Measurements from ENCODE around the gene EYS.

EYS gene

GRCh38 chr6:65707126-65707826, at the start of gene EYS:
EYS (minus strand) TSS chr6:65707226; CDS start chr6:65495410, 211,816 bp downstream.
- DNase-seq (ENCODE audit: low spot score) = no peak

GRCh38 chr6:65746302-65746701, 39.3 kb upstream of the EYS start:
- DNase-seq (ENCODE audit: low spot score) = no peak

GRCh38 chr6:65745614-65746013, 38.6 kb upstream of the EYS start:
- no peak for DNase-seq (ENCODE audit: low spot score)

GRCh38 chr6:65728879-65729479, 22.0 kb upstream of the EYS start:
- no peak for DNase-seq (ENCODE audit: low spot score)

GRCh38 chr6:65719101-65719500, 12.1 kb upstream of the EYS start:
- DNase-seq (ENCODE audit: low spot score) = no peak

DNA sequence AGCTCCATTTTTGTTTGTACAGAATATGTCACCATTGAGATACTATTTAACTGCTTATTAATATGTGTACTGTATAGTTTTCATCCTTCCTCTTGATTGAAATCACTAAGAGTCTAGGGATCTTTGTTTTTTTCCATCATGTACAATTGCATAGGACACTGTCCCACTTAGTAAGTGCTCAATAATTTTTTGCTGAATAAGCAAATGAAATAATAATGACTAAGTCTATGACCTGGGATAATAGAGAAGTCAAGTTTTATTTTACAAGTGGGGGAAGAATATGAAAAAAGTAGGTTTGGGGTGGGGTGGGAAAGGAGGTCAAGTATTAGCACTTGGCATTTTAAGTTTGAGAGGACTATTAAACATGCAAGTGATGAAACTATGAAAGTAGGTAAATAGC, 4.5 kb upstream of the EYS start:
- DNase-seq (ENCODE audit: low spot score) = no peak

GRCh38 chr6:65709099-65709830, 2.2 kb upstream of the EYS start:
- DNase-seq (ENCODE audit: low spot score) = no peak

GRCh38 chr6:65708162-65708561, 1.1 kb upstream of the EYS start:
- DNase-seq (ENCODE audit: low spot score) = no peak

- no peak for DNase-seq (ENCODE audit: low spot score)
Observed at GRCh38 chr6:65706436-65706835, 590 bp downstream of the EYS start.

GRCh38 chr6:65701325-65701724, 5.7 kb downstream of the EYS start:
- DNase-seq (ENCODE audit: low spot score) = no peak

- DNase-seq (ENCODE audit: low spot score) = no peak
Observed at GRCh38 chr6:65700561-65700960, 6.5 kb downstream of the EYS start.

DNA sequence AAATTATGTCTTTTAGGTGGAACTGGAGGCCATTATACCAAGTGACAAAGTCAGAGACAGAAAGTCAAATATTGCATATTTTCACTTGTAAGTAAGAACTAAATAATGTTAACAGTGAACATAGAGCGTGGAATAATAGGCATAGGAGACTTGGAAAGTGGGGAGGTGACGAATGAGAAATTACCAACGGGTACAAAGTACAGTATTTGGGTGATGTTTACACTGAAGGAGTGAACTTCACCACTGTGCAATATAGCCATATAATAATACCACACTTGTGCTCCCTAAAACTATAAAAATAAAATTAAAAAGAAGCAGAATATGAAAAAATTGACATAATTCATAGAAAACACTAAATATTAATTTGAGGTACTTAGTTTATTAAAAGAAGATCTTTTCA, 14.9 kb downstream of the EYS start:
- no peak for DNase-seq (ENCODE audit: low spot score)

- no peak for DNase-seq (ENCODE audit: low spot score)
Observed at GRCh38 chr6:65680232-65680631, 26.8 kb downstream of the EYS start.

DNA sequence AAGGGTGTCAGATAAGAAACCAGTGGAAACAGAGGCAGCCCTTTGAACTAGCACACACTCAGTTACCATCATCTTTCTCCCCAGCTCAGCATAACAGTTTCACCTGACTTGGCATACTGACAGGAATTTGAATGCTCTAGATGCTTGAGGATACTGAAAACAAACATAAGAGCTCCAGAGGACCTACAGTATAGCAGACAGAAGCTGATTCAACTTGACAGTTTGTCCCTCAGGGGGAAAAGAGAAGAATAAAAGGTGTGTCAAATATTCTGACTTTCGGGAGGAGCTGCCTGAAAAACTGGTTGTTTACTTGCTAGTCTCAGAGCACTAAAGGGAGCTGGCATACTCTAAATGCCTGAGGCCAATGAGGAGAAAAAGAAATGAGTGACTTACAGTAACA, 35.1 kb downstream of the EYS start:
- peak; percentile 1 for DNase-seq (ENCODE audit: low spot score)

DNA sequence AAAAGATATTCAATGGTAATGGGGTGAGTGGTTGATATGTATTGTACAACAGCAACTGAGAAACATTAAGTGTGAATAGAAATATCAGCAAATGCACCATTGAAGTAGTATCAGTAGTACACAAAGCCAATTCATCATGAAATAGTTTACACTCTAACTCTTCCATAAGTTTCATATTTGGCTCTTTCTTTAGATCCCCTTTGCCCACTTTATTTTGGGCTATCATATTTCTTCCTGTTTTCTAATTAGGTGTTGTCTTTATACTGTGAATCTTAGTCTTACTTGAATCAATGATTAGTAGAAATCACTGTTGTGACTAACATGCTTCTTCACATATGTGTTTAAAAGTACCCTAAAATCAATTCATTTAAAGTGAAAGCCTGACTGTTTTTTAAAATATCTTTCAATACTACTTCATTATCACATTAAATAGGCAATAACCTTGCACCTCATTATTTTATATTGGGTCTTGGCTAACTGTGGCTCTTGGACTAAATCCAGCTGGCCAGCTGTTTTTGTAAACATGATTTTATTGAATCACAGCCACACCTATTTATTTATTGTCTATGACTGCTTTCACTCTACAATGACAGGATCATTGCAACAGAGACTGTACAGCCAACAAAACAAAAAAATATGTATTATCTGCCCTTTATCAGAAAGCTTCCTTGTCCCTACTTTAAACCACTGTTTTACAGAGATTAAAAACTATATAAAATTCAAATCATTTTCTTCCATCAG, 38.9 kb downstream of the EYS start:
- no peak for DNase-seq (ENCODE audit: low spot score)

DNA sequence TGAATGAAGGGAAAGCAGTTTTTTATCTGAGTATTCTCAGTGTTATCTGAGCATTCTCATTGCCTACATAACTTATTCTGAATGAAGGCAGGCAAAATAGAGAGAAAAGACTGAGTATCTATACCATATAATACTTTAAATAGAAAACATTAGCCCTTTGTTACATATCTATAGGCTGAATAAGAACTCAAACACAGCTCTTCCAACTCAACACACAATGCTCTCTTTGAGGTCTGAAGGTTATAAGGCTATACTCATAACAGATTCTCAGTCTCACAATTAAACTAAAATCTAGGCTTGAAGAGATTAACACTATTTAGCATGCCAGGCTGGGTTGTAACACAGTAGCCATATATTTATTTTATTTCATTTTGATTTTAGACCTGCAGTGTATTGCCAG, 56.9 kb downstream of the EYS start:
- no peak for DNase-seq (ENCODE audit: low spot score)

DNA sequence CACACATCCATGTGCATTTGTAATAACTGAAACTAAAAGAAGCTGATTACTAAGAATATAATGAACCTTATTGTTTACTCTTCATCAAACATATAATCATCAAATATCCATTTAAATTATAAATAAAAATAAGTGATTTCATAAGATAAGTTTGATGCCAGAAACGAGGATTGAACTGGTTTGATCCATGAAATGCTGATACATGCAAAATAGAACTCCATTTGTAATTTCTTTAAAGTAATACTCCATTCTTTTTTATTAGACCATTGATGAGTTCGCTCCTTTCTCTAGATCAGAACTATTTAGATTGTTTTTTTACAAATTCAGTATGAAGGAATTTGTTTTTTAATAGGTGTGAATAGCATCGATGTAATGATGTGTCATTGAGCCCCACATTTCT, 57.6 kb downstream of the EYS start:
- no peak for DNase-seq (ENCODE audit: low spot score)

DNA sequence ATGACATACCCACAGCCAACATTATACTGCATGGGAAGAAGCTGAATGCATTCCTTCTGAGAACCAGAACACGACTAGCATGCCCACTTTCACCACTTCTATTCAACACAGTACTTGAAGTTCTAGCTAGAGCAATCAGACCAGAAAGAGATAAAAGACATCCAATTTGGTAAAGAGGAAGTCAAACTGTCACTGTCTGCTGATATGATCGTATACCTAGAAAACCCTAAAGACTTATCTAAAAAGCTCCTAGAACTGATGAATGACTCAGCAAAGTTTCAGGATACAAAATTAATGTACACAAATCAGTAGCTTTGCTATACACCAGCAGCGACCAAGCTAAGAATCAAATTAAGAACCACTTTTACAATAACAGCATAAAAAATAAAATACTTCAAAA, 60.5 kb downstream of the EYS start:
- no peak for DNase-seq (ENCODE audit: low spot score)

- no peak for DNase-seq (ENCODE audit: low spot score)
Observed at GRCh38 chr6:65642776-65643175, 64.2 kb downstream of the EYS start.

GRCh38 chr6:65638047-65638831, 68.8 kb downstream of the EYS start:
- DNase-seq (ENCODE audit: low spot score) = no peak

- no peak for DNase-seq (ENCODE audit: low spot score)
Observed at GRCh38 chr6:65637289-65638046, 69.6 kb downstream of the EYS start.
